ENCODE data around the gene DNMBP. TPM values are rescaled to one million over a fixed set of nuclear protein-coding genes. Genes with fewer than 3 reads are reported as not detected.

DNMBP gene
- 13.0 and 15.9 TPM in 2 replicates for total RNA-seq

- Histone ChIP-seq H3K79me2 (ENCODE audit: insufficient read depth, low read length) (peaks cover 34% of the 10 kb centered on the region), H2AFZ (ENCODE audit: low read length) (peak within 1 kb of the TSS; percentile 79), H3K9me3 (ENCODE audit: low read depth, low read length) (no peaks in the 10 kb centered on the region), H3K36me3 (ENCODE audit: insufficient read depth, low read length) (no peaks in the 10 kb centered on the region), H3K27ac (ENCODE audit: low read depth, low read length) (peak within 1 kb of the TSS; percentile 92), H3K4me2 (ENCODE audit: insufficient read depth, low read length) (peak within 1 kb of the TSS; percentile 84), H3K4me1 (ENCODE audit: insufficient read depth, low read length) (peaks cover 33% of the 10 kb centered on the region), H4K20me1 (ENCODE audit: insufficient read depth, low read length) (no peaks in the 10 kb centered on the region), H3K4me3 (ENCODE audit: insufficient read depth, low read length) (peak within 1 kb of the TSS; percentile 85), H3K27me3 (ENCODE audit: insufficient read depth, low read length) (no peaks in the 10 kb centered on the region)
- peak; percentile 31 for TF ChIP-seq CTCF (IDR thresholded peaks at IDR 0.05; ENCODE audit: extremely low read depth, low read depth, low read length)
- peak; percentile 99 for DNase-seq (ENCODE audit: insufficient read length, low spot score, missing footprints)
These were observed at the start of gene DNMBP for GRCh38 chr10:100009793-100010676. DNMBP (minus strand) TSS chr10:100009947; CDS start chr10:99972124, 37,823 bp downstream.

GRCh38 chr10:100057948-100058347 is 48.2 kb upstream of the DNMBP start:
- no peak overlapping the region for H2AFZ ChIP-seq (ENCODE audit: low read length)
- no peak overlapping the region for H3K4me3 ChIP-seq (ENCODE audit: insufficient read depth, low read length)
- no peak overlapping the region for H3K4me2 ChIP-seq (ENCODE audit: insufficient read depth, low read length)
- peaks cover 16% of the 10 kb centered on the region for H3K27me3 ChIP-seq (ENCODE audit: insufficient read depth, low read length)
- H3K27ac ChIP-seq (ENCODE audit: low read depth, low read length), result no peak overlapping the region
- TF ChIP-seq CTCF (IDR thresholded peaks at IDR 0.05; ENCODE audit: extremely low read depth, low read depth, low read length), result no peak
- DNase-seq (ENCODE audit: insufficient read length, low spot score, missing footprints), result no peak
- no peaks in the 10 kb centered on the region for H4K20me1 ChIP-seq (ENCODE audit: insufficient read depth, low read length)
- H3K9me3 ChIP-seq (ENCODE audit: low read depth, low read length), result no peaks in the 10 kb centered on the region
- no peaks in the 10 kb centered on the region for H3K36me3 ChIP-seq (ENCODE audit: insufficient read depth, low read length)
- no peaks in the 10 kb centered on the region for H3K4me1 ChIP-seq (ENCODE audit: insufficient read depth, low read length)
- H3K79me2 ChIP-seq (ENCODE audit: insufficient read depth, low read length), result no peaks in the 10 kb centered on the region

- no peaks in the 10 kb centered on the region for H4K20me1 ChIP-seq (ENCODE audit: insufficient read depth, low read length)
- H3K4me2 ChIP-seq (ENCODE audit: insufficient read depth, low read length), result no peak overlapping the region
- TF ChIP-seq CTCF (IDR thresholded peaks at IDR 0.05; ENCODE audit: extremely low read depth, low read depth, low read length), result no peak
- H3K4me3 ChIP-seq (ENCODE audit: insufficient read depth, low read length), result no peak overlapping the region
- no peak overlapping the region for H2AFZ ChIP-seq (ENCODE audit: low read length)
- no peaks in the 10 kb centered on the region for H3K4me1 ChIP-seq (ENCODE audit: insufficient read depth, low read length)
- H3K27ac ChIP-seq (ENCODE audit: low read depth, low read length), result no peak overlapping the region
- DNase-seq (ENCODE audit: insufficient read length, low spot score, missing footprints), result no peak
- peaks cover 18% of the 10 kb centered on the region for H3K27me3 ChIP-seq (ENCODE audit: insufficient read depth, low read length)
- H3K36me3 ChIP-seq (ENCODE audit: insufficient read depth, low read length), result no peaks in the 10 kb centered on the region
- H3K9me3 ChIP-seq (ENCODE audit: low read depth, low read length), result no peaks in the 10 kb centered on the region
- no peaks in the 10 kb centered on the region for H3K79me2 ChIP-seq (ENCODE audit: insufficient read depth, low read length)
These were observed 44.1 kb upstream of the DNMBP start for GRCh38 chr10:100053686-100054460.

Measured in osteoblast (primary cell).